HG02884 (cell line): Measurements from ENCODE around the gene RASGRF1.
"Not testable (repeated sequence)": the region's sequence is repeated elsewhere in the genome, so short reads cannot be mapped to it uniquely, and the experiment has no call there.

Experiments used
- ATAC-seq: cut with Tn5 transposase; IDR thresholded peaks from one replicate; pipeline ENCODE4 v1.9.1; 2021; ENCODE audit warnings: mild to moderate bottlenecking, moderate library complexity; ENCODE audit not compliant: unreplicated experiment

Gene RASGRF1

GRCh38 chr15:79090487-79091203 lies at the start of gene RASGRF1:
RASGRF1 (minus strand) TSS chr15:79090780; CDS start chr15:79090498, 282 bp downstream.
- no peak for ATAC-seq

GRCh38 chr15:79136434-79137046 lies 46.0 kb upstream of the RASGRF1 start:
- no peak for ATAC-seq

GRCh38 chr15:79133309-79133708 lies 42.7 kb upstream of the RASGRF1 start:
- no peak for ATAC-seq

- ATAC-seq: no peak
Measured at GRCh38 chr15:79132770-79133169, 42.2 kb upstream of the RASGRF1 start.

- no peak for ATAC-seq
Measured at GRCh38 chr15:79132361-79132760, 41.8 kb upstream of the RASGRF1 start.

GRCh38 chr15:79130535-79131130 lies 40.1 kb upstream of the RASGRF1 start:
- ATAC-seq: no peak

GRCh38 chr15:79129235-79129634 lies 38.7 kb upstream of the RASGRF1 start:
- no peak for ATAC-seq

- no peak for ATAC-seq
Measured at GRCh38 chr15:79128556-79128955, 38.0 kb upstream of the RASGRF1 start.

- ATAC-seq: no peak
Measured at GRCh38 chr15:79124388-79124787, 33.8 kb upstream of the RASGRF1 start.

GRCh38 chr15:79122991-79123390 lies 32.4 kb upstream of the RASGRF1 start:
- no peak for ATAC-seq

- no peak for ATAC-seq
Measured at GRCh38 chr15:79122391-79122790, 31.8 kb upstream of the RASGRF1 start.

- no peak for ATAC-seq
Measured at GRCh38 chr15:79121571-79121970, 31.0 kb upstream of the RASGRF1 start.

- ATAC-seq: no peak
Measured at GRCh38 chr15:79117442-79118204, 27.0 kb upstream of the RASGRF1 start.

- ATAC-seq: no peak
Measured at GRCh38 chr15:79116771-79117170, 26.2 kb upstream of the RASGRF1 start.

GRCh38 chr15:79115986-79116665 lies 25.5 kb upstream of the RASGRF1 start:
- no peak for ATAC-seq

- no peak for ATAC-seq
Measured at GRCh38 chr15:79113831-79114230, 23.3 kb upstream of the RASGRF1 start.

GRCh38 chr15:79111404-79111803 lies 20.8 kb upstream of the RASGRF1 start:
- not testable (repeated sequence) for ATAC-seq

- no peak for ATAC-seq
Measured at GRCh38 chr15:79105141-79105540, 14.6 kb upstream of the RASGRF1 start.

GRCh38 chr15:79102595-79102994 lies 12.0 kb upstream of the RASGRF1 start:
- ATAC-seq: no peak

- no peak for ATAC-seq
Measured at GRCh38 chr15:79101866-79102581, 11.4 kb upstream of the RASGRF1 start.
